LNCAP (cell line): Measurements from ENCODE around the gene P4HA2.

Experiments used
- TF ChIP-seq, protein P1 (sequence below): fragments of 450-650 bp; IDR thresholded peaks from 2 replicates; pipeline ENCODE4 v1.5.1; 2017; ENCODE audit warnings: mild to moderate bottlenecking

P4HA2 gene

DNA sequence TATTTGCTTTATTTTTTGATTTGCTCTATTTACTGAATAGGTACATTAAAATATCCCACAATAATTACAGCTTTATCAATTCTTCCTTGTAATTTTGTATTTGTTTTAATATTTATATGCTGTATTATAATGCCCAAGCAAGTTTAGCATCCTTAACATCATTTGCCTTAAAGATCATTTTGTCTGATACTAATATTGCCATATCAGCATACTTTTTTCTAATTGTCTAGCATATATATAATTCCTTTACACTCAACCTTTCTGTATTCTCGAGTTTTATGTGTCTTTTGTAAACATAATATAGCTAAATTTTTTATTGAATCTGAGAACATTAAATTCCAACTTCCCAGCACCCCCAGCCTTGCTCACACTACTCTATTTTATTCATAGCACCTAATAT, 64.7 kb downstream of the P4HA2 start:
- TF ChIP-seq, protein P1, sequence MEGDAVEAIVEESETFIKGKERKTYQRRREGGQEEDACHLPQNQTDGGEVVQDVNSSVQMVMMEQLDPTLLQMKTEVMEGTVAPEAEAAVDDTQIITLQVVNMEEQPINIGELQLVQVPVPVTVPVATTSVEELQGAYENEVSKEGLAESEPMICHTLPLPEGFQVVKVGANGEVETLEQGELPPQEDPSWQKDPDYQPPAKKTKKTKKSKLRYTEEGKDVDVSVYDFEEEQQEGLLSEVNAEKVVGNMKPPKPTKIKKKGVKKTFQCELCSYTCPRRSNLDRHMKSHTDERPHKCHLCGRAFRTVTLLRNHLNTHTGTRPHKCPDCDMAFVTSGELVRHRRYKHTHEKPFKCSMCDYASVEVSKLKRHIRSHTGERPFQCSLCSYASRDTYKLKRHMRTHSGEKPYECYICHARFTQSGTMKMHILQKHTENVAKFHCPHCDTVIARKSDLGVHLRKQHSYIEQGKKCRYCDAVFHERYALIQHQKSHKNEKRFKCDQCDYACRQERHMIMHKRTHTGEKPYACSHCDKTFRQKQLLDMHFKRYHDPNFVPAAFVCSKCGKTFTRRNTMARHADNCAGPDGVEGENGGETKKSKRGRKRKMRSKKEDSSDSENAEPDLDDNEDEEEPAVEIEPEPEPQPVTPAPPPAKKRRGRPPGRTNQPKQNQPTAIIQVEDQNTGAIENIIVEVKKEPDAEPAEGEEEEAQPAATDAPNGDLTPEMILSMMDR: no peak

DNA sequence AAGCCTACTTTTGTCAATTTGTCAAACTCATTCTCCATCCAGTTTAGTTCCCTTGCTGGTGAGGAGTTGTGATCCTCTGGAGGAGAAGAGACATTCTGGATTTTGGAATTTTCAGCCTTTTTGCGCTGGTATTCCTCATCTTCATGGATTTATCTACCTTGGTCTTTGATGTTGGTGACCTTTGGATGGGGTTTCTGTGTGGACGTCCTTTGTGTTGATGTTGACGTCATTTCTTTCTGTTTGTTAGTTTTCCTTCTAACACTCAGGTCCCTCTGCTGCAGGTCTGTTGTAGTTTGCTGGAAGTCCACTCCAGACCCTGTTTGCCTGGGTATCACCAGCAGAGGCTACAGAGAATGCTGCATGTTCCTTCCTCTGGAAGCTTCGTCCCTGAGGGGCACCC, 71.2 kb downstream of the P4HA2 start:
- TF ChIP-seq, protein P1: no peak

DNA sequence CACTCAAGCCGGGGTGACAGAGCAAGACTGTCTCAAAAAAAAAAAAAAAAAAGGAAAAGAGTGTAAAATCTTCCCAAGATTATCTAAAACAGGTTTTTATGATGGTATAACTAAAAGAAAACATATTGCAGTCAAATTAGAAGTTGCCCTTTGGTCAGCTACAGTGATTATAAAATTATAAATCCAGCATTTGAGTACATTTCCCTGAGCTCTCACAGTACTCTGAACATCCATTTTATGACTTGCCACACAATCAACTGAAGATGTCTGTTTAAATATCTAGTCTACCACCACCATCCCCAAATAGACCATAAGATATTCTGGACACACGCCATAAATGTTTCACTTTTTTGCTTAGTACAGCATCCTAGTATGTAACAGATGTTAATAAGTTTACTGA, 77.1 kb downstream of the P4HA2 start:
- TF ChIP-seq, protein P1: no peak

DNA sequence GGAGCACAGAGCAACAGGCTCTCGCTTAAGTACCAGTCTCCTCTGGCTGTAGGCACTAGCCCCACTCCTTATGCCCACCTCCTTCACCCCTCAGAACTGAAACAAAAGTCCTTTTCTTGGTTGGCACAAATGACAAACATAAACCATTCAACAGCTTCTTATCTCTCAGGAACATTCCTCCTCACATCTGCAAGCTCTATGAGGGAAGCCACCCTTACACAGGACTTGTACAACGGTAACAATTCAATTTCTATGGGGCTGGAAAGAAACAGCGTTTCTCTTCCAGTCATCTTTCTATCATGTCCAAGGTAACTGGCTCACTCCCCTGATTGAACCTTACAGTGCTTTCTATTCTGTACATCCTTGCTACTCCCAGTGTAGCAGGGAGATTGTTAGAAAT, 80.0 kb downstream of the P4HA2 start:
- TF ChIP-seq, protein P1: no peak

DNA sequence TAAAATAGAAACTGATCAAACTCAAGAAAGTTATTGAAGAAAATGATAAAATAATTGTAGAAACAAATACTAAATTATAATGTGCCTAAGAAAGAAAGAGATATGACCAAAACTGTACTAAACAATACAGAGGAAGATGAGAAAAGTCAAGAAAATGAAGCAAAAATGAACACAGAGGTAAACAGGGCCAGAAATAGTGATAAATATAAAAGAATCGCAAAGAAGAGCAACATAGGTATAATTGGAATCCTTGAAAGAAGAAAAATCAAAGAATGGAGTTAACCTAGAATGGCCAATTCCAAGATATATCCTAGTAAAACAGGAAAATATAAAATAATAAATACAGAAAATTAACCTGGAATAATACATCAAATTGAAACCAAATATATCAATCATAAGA, 84.5 kb downstream of the P4HA2 start:
- TF ChIP-seq, protein P1: no peak

DNA sequence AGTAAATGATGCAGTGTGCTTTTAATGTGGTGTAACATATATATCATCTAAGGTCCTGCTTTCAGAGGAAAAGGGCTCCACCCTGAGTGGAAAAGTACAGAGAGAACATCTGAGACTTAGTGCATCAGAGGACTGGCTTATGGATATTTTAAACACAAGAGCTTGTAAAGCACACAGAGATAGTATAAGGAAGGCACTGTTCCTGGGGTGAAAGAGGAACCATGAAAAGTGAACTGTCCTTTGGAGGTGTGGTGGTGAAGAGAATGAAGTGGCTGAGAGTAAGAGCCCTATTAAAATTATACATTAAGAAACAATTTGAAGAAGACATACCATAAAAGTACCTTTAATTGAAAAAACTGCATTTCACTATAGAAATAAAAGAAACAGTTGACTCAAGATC, 85.2 kb downstream of the P4HA2 start:
- TF ChIP-seq, protein P1: no peak
